ENCODE results near the gene MUC6.

Gene MUC6

DNA sequence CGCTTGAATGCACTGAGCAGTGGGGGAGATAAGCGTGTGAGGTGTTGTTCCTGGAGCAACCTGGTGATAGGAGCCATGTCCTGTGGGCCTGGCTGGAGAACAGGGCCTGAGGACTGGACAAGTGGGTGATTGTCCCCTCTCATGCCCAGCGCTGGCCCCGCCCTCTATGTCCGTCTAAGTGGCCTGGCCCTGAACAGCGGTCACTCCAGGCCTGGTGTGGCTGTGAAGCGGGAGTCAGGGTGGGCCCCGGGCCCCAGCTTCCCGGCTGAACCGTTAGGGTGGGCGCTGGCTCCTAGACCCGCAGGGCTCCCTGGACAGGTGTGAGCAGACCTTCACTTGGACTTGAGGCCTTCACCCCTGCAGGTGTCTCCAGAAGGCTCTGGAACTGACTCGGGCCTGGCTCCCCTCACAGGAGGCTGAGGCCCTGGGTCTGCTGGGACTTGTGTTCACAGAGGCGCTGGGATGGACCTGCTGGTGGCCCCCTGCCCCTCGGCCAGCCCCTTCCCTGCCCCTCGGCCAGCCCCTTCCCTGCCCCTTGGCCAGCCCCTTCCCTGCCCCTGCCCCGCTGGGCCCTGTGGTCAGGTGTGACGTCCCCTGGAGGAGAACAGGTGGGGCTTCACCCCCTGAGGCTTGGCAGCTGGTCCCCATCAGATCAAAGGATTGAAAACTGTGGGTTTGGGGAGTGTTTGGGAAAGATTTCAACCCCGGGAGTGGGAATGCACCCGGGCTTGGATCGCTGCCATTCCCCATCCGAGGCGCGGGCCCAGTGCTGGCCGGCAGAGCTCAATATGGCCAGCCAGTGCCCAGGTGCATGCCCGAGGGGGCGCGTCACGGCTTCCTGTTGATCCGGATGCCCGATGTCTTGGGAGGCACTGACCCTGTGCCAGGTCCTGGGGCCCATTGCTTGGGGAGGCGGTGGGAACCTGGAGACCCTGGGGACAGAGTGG, 3.2 kb upstream of the MUC6 start:
- H3K4me3 ChIP-seq (ENCODE audit: control insufficient read depth, low read depth, low read length): no peak overlapping the region
- TF ChIP-seq, protein P1, sequence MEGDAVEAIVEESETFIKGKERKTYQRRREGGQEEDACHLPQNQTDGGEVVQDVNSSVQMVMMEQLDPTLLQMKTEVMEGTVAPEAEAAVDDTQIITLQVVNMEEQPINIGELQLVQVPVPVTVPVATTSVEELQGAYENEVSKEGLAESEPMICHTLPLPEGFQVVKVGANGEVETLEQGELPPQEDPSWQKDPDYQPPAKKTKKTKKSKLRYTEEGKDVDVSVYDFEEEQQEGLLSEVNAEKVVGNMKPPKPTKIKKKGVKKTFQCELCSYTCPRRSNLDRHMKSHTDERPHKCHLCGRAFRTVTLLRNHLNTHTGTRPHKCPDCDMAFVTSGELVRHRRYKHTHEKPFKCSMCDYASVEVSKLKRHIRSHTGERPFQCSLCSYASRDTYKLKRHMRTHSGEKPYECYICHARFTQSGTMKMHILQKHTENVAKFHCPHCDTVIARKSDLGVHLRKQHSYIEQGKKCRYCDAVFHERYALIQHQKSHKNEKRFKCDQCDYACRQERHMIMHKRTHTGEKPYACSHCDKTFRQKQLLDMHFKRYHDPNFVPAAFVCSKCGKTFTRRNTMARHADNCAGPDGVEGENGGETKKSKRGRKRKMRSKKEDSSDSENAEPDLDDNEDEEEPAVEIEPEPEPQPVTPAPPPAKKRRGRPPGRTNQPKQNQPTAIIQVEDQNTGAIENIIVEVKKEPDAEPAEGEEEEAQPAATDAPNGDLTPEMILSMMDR (IDR thresholded peaks at IDR 0.05; ENCODE audit: control insufficient read depth, insufficient read depth, low read depth, low read length, missing control alignments): no peak
- no peak for DNase-seq (ENCODE audit: low read depth)

DNA sequence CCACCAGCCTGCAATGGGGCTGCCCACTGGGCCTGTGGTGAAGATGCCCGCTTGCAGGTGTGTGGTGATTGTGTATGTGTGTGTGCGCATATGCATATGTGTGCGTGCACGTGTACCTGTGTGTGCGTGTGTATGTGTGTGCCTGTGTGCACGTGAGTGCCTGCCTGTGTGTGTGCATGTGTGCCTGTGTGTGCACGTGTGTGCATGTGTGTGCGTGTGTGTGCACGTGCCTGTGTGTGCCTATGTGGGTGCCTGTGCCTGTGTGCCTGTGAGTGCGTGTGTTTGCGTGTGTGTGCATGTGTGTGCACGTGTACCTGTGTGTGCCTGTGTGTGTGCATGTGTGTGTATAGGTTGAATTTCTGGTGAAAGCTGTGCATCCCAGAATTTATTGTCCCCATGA, 2.4 kb upstream of the MUC6 start:
- TF ChIP-seq, protein P1 (IDR thresholded peaks at IDR 0.05; ENCODE audit: control insufficient read depth, insufficient read depth, low read depth, low read length, missing control alignments): no peak
- no peak for DNase-seq (ENCODE audit: low read depth)
- H3K4me3 ChIP-seq (ENCODE audit: control insufficient read depth, low read depth, low read length): no peak overlapping the region

DNA sequence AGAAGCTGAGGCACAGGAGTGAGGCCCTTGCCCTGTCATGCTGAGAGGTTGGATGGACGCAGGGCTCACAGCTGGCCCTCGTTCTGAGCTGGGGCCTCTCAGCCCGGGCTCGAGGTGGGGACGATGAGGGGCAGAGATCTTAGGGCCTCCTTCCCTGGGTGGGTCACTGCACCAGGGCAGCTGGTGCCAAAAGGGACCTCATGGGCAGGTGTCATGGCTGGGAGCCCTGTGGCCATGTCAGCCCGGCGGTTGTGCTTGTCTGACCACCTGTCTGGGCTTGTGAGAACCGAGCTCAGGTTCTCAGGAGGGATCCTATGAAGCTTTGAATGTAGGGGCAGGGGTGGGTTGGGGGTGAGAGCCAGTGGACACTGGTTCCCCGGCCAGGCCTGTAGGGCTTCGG, 1.8 kb upstream of the MUC6 start:
- TF ChIP-seq, protein P1 (IDR thresholded peaks at IDR 0.05; ENCODE audit: control insufficient read depth, insufficient read depth, low read depth, low read length, missing control alignments): no peak
- H3K4me3 ChIP-seq (ENCODE audit: control insufficient read depth, low read depth, low read length): no peak overlapping the region

DNA sequence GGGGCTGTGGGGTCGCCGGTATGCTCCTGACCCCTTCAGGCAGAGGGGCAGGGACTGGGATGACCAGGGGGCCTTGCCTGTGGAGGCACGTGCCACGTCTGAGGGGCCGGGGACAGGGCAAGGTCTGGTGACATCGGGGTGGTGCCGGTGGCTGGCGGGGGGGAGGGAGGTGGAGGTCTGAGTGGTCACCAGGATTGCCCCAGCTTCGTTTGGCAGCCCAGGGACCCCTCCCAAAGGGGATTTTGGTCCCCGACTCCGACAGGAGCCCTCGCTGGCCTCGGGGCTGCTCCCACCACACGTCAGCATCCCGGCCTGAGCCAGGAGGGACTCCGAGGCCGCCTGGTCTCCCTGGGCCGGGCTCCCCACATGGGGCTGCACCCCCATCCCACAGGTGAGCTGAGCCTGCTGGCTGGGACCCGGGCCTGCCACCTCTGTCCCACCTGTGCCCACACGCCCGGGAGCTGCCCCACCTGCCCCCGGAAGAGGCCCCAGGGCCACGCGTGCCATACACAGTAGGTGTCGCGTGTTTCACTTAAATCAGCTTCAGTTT, 1.1 kb upstream of the MUC6 start:
- TF ChIP-seq, protein P1 (IDR thresholded peaks at IDR 0.05; ENCODE audit: control insufficient read depth, insufficient read depth, low read depth, low read length, missing control alignments): no peak
- no peak for DNase-seq (ENCODE audit: low read depth)
- no peak overlapping the region for H3K4me3 ChIP-seq (ENCODE audit: control insufficient read depth, low read depth, low read length)

More for the DNA sequence above, 1.8 kb upstream of the MUC6 start:
- no peak for DNase-seq (ENCODE audit: low read depth)

DNA sequence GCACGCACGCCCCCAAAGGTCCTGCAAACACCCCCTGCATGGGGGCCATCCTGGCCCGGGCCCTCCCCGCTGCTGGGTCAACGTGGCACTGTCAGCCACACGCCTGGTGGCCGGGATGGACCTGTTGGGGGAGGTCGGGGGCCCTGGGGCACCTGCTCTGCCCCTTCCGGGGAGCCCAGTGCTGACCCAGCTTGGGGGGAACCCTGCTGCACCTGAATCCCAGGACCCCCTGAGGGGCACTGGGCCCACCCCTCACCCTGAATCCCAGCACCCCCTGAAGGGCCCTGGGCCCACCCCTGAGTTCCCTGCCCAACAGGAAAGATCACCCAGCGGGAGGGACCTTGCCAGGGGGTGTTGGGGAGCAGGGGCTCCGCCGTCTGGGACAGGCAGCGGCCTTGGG, 413 bp upstream of the MUC6 start:
- H3K4me3 ChIP-seq (ENCODE audit: control insufficient read depth, low read depth, low read length): no peak overlapping the region
- TF ChIP-seq, protein P1 (IDR thresholded peaks at IDR 0.05; ENCODE audit: control insufficient read depth, insufficient read depth, low read depth, low read length, missing control alignments): no peak
- no peak for DNase-seq (ENCODE audit: low read depth)

DNA sequence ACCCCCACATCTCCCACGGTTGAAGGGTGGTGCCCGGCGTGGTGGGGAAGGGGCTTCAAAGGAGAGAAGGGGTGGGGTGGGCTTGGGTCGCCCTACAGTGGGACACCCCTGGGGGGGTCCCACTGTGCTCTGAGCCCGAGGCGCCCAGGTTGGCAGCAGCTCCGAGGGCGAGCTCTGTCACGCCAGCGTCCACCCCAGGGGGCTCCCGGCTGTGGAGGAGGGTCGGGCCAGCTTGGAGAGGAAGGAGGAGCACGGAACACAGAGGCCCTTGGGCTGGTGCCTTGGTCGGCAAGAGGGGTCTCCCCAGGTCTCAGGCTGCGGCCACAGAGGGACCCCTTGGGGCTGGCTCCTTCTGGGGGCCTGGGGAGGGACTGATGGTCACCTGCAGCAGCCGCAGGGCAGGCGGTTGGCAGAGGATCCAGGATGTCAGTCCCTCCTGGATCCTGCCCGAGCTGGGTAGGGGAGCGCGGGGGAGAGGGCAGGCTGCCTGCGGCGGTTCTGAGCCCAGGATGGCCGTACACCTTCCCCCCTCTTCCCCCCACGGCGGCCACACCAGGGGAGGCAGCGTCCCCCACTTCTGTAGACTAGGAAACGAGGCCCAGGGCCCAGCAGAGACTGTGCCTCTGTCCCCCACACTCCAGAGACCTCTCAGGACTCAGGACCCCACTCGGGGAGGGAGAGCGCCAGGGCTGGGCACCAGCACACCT, 788 bp downstream of the MUC6 start:
- TF ChIP-seq, protein P1 (IDR thresholded peaks at IDR 0.05; ENCODE audit: control insufficient read depth, insufficient read depth, low read depth, low read length, missing control alignments): no peak
- no peak for DNase-seq (ENCODE audit: low read depth)
- no peak overlapping the region for H3K4me3 ChIP-seq (ENCODE audit: control insufficient read depth, low read depth, low read length)

Measured in AG09309 (cell line).